OCI-LY3 (cell line): ENCODE results near the gene CDH6.
"Not testable (repeated sequence)": the region's sequence is repeated elsewhere in the genome, so short reads cannot be mapped to it uniquely, and the experiment has no call there.

Experiments
- CTCF ChIP-seq: fragments of 200-600, 300-600 bp; sonication (generic); IDR thresholded peaks from 2 replicates; pipeline ENCODE4 v1.5.1; 2014; ENCODE audit warnings: antibody characterized with exemption, low read length, low read depth
- EZH2phosphoT487 ChIP-seq: fragments of 200-600 bp; shearing (Covaris generic); IDR thresholded peaks from 2 replicates; pipeline ENCODE4 v1.6.1; 2018; ENCODE audit warnings: antibody characterized with exemption, mixed run types, low read depth

- not testable (repeated sequence) for TF ChIP-seq CTCF, EZH2phosphoT487
Observed at GRCh38 chr5:31361704-31362528, 168.4 kb downstream of the CDH6 start.
